ENCODE data around the gene NCKAP5.

Gene NCKAP5

GRCh38 chr2:133573491-133574162 is 5.4 kb upstream of the NCKAP5 start:
- DNase-seq: no peak

- DNase-seq: no peak
Measured at GRCh38 chr2:133571249-133571648, 3.0 kb upstream of the NCKAP5 start.

- no peak for DNase-seq
Measured at GRCh38 chr2:133570542-133570941, 2.3 kb upstream of the NCKAP5 start.

- no peak for DNase-seq
Measured at GRCh38 chr2:133569286-133569830, 1.1 kb upstream of the NCKAP5 start.

- no peak for DNase-seq
Measured at GRCh38 chr2:133568598-133568997, 335 bp upstream of the NCKAP5 start.

- DNase-seq: no peak
Measured at GRCh38 chr2:133562558-133562957, 5.7 kb downstream of the NCKAP5 start.

- no peak for DNase-seq
Measured at GRCh38 chr2:133561045-133561852, 7.0 kb downstream of the NCKAP5 start.

- DNase-seq: no peak
Measured at GRCh38 chr2:133557614-133558013, 10.6 kb downstream of the NCKAP5 start.

- no peak for DNase-seq
Measured at GRCh38 chr2:133553838-133554408, 14.3 kb downstream of the NCKAP5 start.

GRCh38 chr2:133553251-133553650 is 15.0 kb downstream of the NCKAP5 start:
- DNase-seq: no peak

- DNase-seq: no peak
Measured at GRCh38 chr2:133552821-133553220, 15.4 kb downstream of the NCKAP5 start.

GRCh38 chr2:133541797-133542196 is 26.5 kb downstream of the NCKAP5 start:
- no peak for DNase-seq

GRCh38 chr2:133541376-133541775 is 26.9 kb downstream of the NCKAP5 start:
- no peak for DNase-seq

- DNase-seq: no peak
Measured at GRCh38 chr2:133532919-133533318, 35.3 kb downstream of the NCKAP5 start.

- DNase-seq: no peak
Measured at GRCh38 chr2:133531382-133531781, 36.9 kb downstream of the NCKAP5 start.

GRCh38 chr2:133530645-133531044 is 37.6 kb downstream of the NCKAP5 start:
- no peak for DNase-seq

GRCh38 chr2:133526530-133527300 is 41.5 kb downstream of the NCKAP5 start:
- DNase-seq: no peak

GRCh38 chr2:133525613-133526529 is 42.4 kb downstream of the NCKAP5 start:
- DNase-seq: no peak

GRCh38 chr2:133525090-133525489 is 43.2 kb downstream of the NCKAP5 start:
- DNase-seq: no peak

GRCh38 chr2:133523406-133523805 is 44.9 kb downstream of the NCKAP5 start:
- DNase-seq: no peak

GRCh38 chr2:133522204-133522603 is 46.1 kb downstream of the NCKAP5 start:
- DNase-seq: no peak
